PC-9 (cell line): ENCODE results near the gene TUBA1B. TPM values are rescaled to one million over a fixed set of nuclear protein-coding genes. Genes with fewer than 3 reads are reported as not detected.

Source experiments
- BruUV-seq: library from RNA; stranded (reverse); fragments of 400-500 nt; replicated peaks from 2 replicates; lab custom pipeline; 2021; lab: Mats Ljungman, UMichigan
- CTCF ChIA-PET: fragments of 300-600 bp; sonication (Branson Sonifier 250); formaldehyde crosslinking; loops from one replicate; lab custom pipeline; 2022; ENCODE audit warnings: antibody characterized with exemption; lab: Charles Lee
- POLR2A ChIA-PET: fragments of 300-600 bp; sonication (Branson Sonifier 250); formaldehyde crosslinking; loops from one replicate; lab custom pipeline; 2022; ENCODE audit warnings: antibody characterized with exemption; ENCODE audit not compliant: unreplicated experiment; lab: Charles Lee
- DNase-seq, 2 experiments: peaks; one replicate each; pipeline versions ENCODE4 v3.0.0 to v3.0.0-alpha.2; 2015 to 2022; ENCODE audit warnings: mixed read lengths in 1 of 2
- H2AFZ ChIP-seq: fragments of 200-600 bp; sonication (generic); 2 replicates; pipeline ENCODE4 v1.8.1; 2017; ENCODE audit warnings: antibody characterized with exemption
- H3F3A ChIP-seq: fragments of 200-600 bp; sonication (generic); 2 replicates; pipeline ENCODE4 v1.8.1; 2017; ENCODE audit warnings: antibody characterized with exemption, mild to moderate bottlenecking, low read depth; ENCODE audit not compliant: insufficient read depth
- H3K27ac ChIP-seq: fragments of 200-600 bp; sonication (generic); 2 replicates; pipeline ENCODE4 v1.6.1; 2016; ENCODE audit warnings: mixed run types
- H3K27me3 ChIP-seq: fragments of 200-600 bp; sonication (generic); 2 replicates; pipeline ENCODE4 v1.6.1; 2016; ENCODE audit warnings: low read depth, mixed run types; ENCODE audit not compliant: insufficient read depth
- H3K36me3 ChIP-seq: fragments of 200-600 bp; sonication (generic); 2 replicates; pipeline ENCODE4 v1.6.1; 2016; ENCODE audit warnings: low read depth, mixed run types
- H3K4me1 ChIP-seq: fragments of 200-600 bp; sonication (generic); replicated peaks from 2 replicates; pipeline ENCODE4 v1.6.1; 2016; ENCODE audit warnings: mixed run types; ENCODE audit not compliant: insufficient read depth
- H3K4me2 ChIP-seq: fragments of 200-600 bp; sonication (generic); 2 replicates; pipeline ENCODE4 v1.6.1; 2017; ENCODE audit warnings: mixed run types
- H3K4me3 ChIP-seq: fragments of 200-600 bp; sonication (generic); 2 replicates; pipeline ENCODE4 v1.6.1; 2016; ENCODE audit warnings: mixed run types
- H3K79me2 ChIP-seq: fragments of 200-600 bp; sonication (generic); 2 replicates; pipeline ENCODE4 v1.6.1; 2017; ENCODE audit warnings: low read depth, mixed run types
- H3K9me2 ChIP-seq: fragments of 200-600 bp; sonication (generic); 2 replicates; pipeline ENCODE4 v1.8.1; 2017; ENCODE audit warnings: mild to moderate bottlenecking; ENCODE audit not compliant: insufficient read depth
- H3K9me3 ChIP-seq: fragments of 200-600 bp; sonication (generic); 2 replicates; pipeline ENCODE4 v1.8.1; 2016; ENCODE audit warnings: low read depth; ENCODE audit not compliant: insufficient read depth
- H4K20me1 ChIP-seq: fragments of 200-600 bp; sonication (generic); 2 replicates; pipeline ENCODE4 v1.8.1; 2017; ENCODE audit not compliant: insufficient read depth
- EZH2 ChIP-seq: fragments of 200-600 bp; sonication (generic); IDR thresholded peaks from 2 replicates; pipeline ENCODE4 v1.8.0; 2017; ENCODE audit warnings: antibody characterized with exemption, low read depth
- intact Hi-C: fragments of 100-400 bp; cut with micrococcal nuclease; formaldehyde crosslinking; loops from one replicate; pipeline ENCODE4 v1.10.0; 2022; ENCODE audit not compliant: unreplicated experiment
- total RNA-seq: library from RNA; stranded (reverse); gene quantifications from 2 replicates; pipeline ENCODE4 v1.2.3, GENCODE V29; 2021
- TF ChIP-seq, protein P1 (sequence below): fragments of 200-600 bp; sonication (generic); conservative IDR thresholded peaks from 2 replicates; pipeline ENCODE4 v1.6.1; 2017; ENCODE audit warnings: mixed run types, antibody characterized with exemption, mild to moderate bottlenecking, moderate library complexity

Gene TUBA1B
- total RNA-seq, 1 experiment from 2014 or later = 1,061 TPM

DNA sequence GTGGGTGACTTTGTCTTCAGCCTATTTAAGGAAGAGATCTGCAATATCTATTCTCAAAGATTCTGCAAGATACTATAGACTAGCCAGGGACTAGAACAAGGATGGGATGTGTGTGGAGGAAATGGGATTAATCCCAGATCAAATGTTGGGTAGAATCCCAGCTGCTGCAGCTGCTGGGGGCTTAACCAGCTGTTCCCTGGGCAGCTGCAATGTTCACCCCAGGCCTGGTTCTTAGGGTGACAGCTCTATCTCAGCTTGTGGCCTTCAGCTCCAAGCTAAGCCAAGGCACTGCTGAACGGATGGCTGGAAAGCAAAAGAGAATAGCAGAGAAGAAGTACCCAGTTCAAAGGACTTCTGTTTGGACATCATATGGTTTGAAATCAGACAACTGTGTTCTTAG is 51.4 kb downstream of the TUBA1B start:
- no peak for DNase-seq
- intact Hi-C loops = no loop called here

More for the DNA sequence above, 51.4 kb downstream of the TUBA1B start:
- Histone ChIP-seq H3K4me1 (no peaks in the 10 kb centered on the region), H3K9me2 (no peaks in the 10 kb centered on the region), H3K4me2 (no peak overlapping the region), H3K27ac (no peak overlapping the region), H4K20me1 (no peaks in the 10 kb centered on the region), H3K4me3 (no peak overlapping the region), H3K79me2 (no peaks in the 10 kb centered on the region), H3K27me3 (0 out of 2 replicates have a peak, but pooled peaks cover 4% of the 10 kb centered on the region), H3K36me3 (no peaks in the 10 kb centered on the region), H2AFZ (no peak overlapping the region), H3F3A (no peaks in the 10 kb centered on the region), H3K9me3 (no peaks in the 10 kb centered on the region)
- BruUV-seq = no TSS peak
- no peak for TF ChIP-seq EZH2
- TF ChIP-seq, protein P1, sequence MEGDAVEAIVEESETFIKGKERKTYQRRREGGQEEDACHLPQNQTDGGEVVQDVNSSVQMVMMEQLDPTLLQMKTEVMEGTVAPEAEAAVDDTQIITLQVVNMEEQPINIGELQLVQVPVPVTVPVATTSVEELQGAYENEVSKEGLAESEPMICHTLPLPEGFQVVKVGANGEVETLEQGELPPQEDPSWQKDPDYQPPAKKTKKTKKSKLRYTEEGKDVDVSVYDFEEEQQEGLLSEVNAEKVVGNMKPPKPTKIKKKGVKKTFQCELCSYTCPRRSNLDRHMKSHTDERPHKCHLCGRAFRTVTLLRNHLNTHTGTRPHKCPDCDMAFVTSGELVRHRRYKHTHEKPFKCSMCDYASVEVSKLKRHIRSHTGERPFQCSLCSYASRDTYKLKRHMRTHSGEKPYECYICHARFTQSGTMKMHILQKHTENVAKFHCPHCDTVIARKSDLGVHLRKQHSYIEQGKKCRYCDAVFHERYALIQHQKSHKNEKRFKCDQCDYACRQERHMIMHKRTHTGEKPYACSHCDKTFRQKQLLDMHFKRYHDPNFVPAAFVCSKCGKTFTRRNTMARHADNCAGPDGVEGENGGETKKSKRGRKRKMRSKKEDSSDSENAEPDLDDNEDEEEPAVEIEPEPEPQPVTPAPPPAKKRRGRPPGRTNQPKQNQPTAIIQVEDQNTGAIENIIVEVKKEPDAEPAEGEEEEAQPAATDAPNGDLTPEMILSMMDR = no peak
- ChIA-PET CTCF (no interaction called here), POLR2A (no interaction called here)

Other genes with a start within 250 kb of the TUBA1B start
- 23.5 and 25.5 TPM in 2 replicates for gene FKBP11, start 205.9 kb downstream of the TUBA1B start, total RNA-seq
- gene ARF3, start 173.9 kb downstream of the TUBA1B start, total RNA-seq = 200 and 205 TPM in 2 replicates
- gene WNT10B, start 159.7 kb downstream of the TUBA1B start, total RNA-seq = 0.73 TPM in 1 of 2 replicates, not detected in the other
- gene WNT1, start 153.1 kb downstream of the TUBA1B start, total RNA-seq = not detected in 2 replicates
- gene DDN, start 132.0 kb downstream of the TUBA1B start, total RNA-seq = 0.10 and 0.17 TPM in 2 replicates
- 48.8 and 53.6 TPM in 2 replicates for gene PRKAG1, start 112.6 kb downstream of the TUBA1B start, total RNA-seq
- gene KMT2D, start 70.6 kb downstream of the TUBA1B start, total RNA-seq = 94.0 and 97.9 TPM in 2 replicates
- 2.9 and 3.4 TPM in 2 replicates for gene RHEBL1, start 61.4 kb downstream of the TUBA1B start, total RNA-seq
- 0.13 and 0.28 TPM in 2 replicates for gene DHH, start 36.6 kb downstream of the TUBA1B start, total RNA-seq
- gene LMBR1L, start 20.5 kb downstream of the TUBA1B start, total RNA-seq = 53.9 and 63.3 TPM in 2 replicates
- 14.1 and 14.2 TPM in 2 replicates for gene TUBA1A, start 57.7 kb upstream of the TUBA1B start, total RNA-seq
- gene TUBA1C, start 133.7 kb upstream of the TUBA1B start, total RNA-seq = 449 and 490 TPM in 2 replicates
- gene PRPH, start 163.8 kb upstream of the TUBA1B start, total RNA-seq = 0.46 and 0.60 TPM in 2 replicates
- gene TROAP, start 191.9 kb upstream of the TUBA1B start, total RNA-seq = 79.4 and 79.9 TPM in 2 replicates
- 0.18 and 0.22 TPM in 2 replicates for gene C1QL4, start 205.8 kb upstream of the TUBA1B start, total RNA-seq
- gene DNAJC22, start 215.5 kb upstream of the TUBA1B start, total RNA-seq = 3.7 and 4.7 TPM in 2 replicates
- gene SPATS2, start 236.1 kb upstream of the TUBA1B start, total RNA-seq = 65.1 and 84.3 TPM in 2 replicates